GM21526 (cell line): Measurements from ENCODE around the gene B3GALT4.
"Not testable (repeated sequence)": the region's sequence is repeated elsewhere in the genome, so short reads cannot be mapped to it uniquely, and the experiment has no call there.

ENCODE experiments used
- ATAC-seq: cut with Tn5 transposase; IDR thresholded peaks from one replicate; pipeline ENCODE4 v1.9.1; 2021; ENCODE audit warnings: moderate library complexity; ENCODE audit not compliant: unreplicated experiment, low FRiP score

The B3GALT4 gene

GRCh38 chr6:33276864-33277662 is at the start of gene B3GALT4:
Gene B3GALT4, plus strand, starts transcription at chr6:33277123. Its CDS starts 297 bp downstream, at chr6:33277420.
- peak; percentile 36 for ATAC-seq

GRCh38 chr6:33235221-33235634 is 41.7 kb upstream of the B3GALT4 start:
- no peak for ATAC-seq

- ATAC-seq: no peak
Observed at GRCh38 chr6:33236328-33236727, 40.6 kb upstream of the B3GALT4 start.

GRCh38 chr6:33236852-33237251 is 40.1 kb upstream of the B3GALT4 start:
- ATAC-seq: no peak

- ATAC-seq: no peak
Observed at GRCh38 chr6:33237741-33238140, 39.2 kb upstream of the B3GALT4 start.

- ATAC-seq: no peak
Observed at GRCh38 chr6:33241968-33242367, 35.0 kb upstream of the B3GALT4 start.

- ATAC-seq: no peak
Observed at GRCh38 chr6:33243476-33243875, 33.4 kb upstream of the B3GALT4 start.

- ATAC-seq: peak; percentile 41
Observed at GRCh38 chr6:33247977-33248642, 28.8 kb upstream of the B3GALT4 start.

GRCh38 chr6:33248643-33248931 is 28.3 kb upstream of the B3GALT4 start:
- peak; percentile 5 for ATAC-seq

- peak; percentile 81 for ATAC-seq
Observed at GRCh38 chr6:33248932-33249731, 27.8 kb upstream of the B3GALT4 start.

- peak; percentile 4 for ATAC-seq
Observed at GRCh38 chr6:33249732-33250630, 26.9 kb upstream of the B3GALT4 start.

GRCh38 chr6:33250731-33251130 is 26.2 kb upstream of the B3GALT4 start:
- no peak for ATAC-seq

- ATAC-seq: no peak
Observed at GRCh38 chr6:33251395-33252012, 25.4 kb upstream of the B3GALT4 start.

- no peak for ATAC-seq
Observed at GRCh38 chr6:33252759-33253158, 24.2 kb upstream of the B3GALT4 start.

- ATAC-seq: no peak
Observed at GRCh38 chr6:33254591-33254990, 22.3 kb upstream of the B3GALT4 start.

- no peak for ATAC-seq
Observed at GRCh38 chr6:33259032-33259431, 17.9 kb upstream of the B3GALT4 start.

- ATAC-seq: not testable (repeated sequence)
Observed at GRCh38 chr6:33262490-33262889, 14.4 kb upstream of the B3GALT4 start.

- no peak for ATAC-seq
Observed at GRCh38 chr6:33264015-33264414, 12.9 kb upstream of the B3GALT4 start.

- ATAC-seq: peak; percentile 1
Observed at GRCh38 chr6:33271117-33271467, 5.8 kb upstream of the B3GALT4 start.
